Liver (tissue), 3 donors: ENCODE measurements around the gene ATP8B3.
"Not testable (repeated sequence)": the region's sequence is repeated elsewhere in the genome, so short reads cannot be mapped to it uniquely, and the experiment has no call there.

ENCODE experiments used
- ATF3 ChIP-seq: IDR thresholded peaks from 2 replicates; pipeline ENCODE4 v1.6.1; 2016; ENCODE audit warnings: antibody characterized with exemption
- CTCF ChIP-seq: fragments of 150-350 bp; IDR thresholded peaks from 2 replicates; pipeline ENCODE4 v1.5.1; 2017; ENCODE audit warnings: improper control_type of control experiment, low read depth, low read length; ENCODE audit not compliant: missing input control
- GABPA ChIP-seq, 2 donors: IDR thresholded peaks in 1 of 2; conservative IDR thresholded peaks in 1 of 2; 2 replicates each; pipeline ENCODE4 v1.6.1; 2016; ENCODE audit warnings: antibody characterized with exemption in 2 of 2, mild to moderate bottlenecking in 1 of 2, moderate library complexity in 1 of 2
- HNF4A ChIP-seq, 2 donors: conservative IDR thresholded peaks; 2 replicates each; pipeline ENCODE4 v1.6.1; 2016; ENCODE audit warnings: antibody characterized with exemption in 2 of 2, mild to moderate bottlenecking in 2 of 2
- HNF4G ChIP-seq: IDR thresholded peaks from 2 replicates; pipeline ENCODE4 v1.6.1; 2016; ENCODE audit warnings: antibody characterized with exemption
- JUND ChIP-seq, 2 donors: IDR thresholded peaks; 2 replicates each; pipeline ENCODE4 v1.6.1; 2016; ENCODE audit warnings: antibody characterized with exemption in 2 of 2
- MAX ChIP-seq: IDR thresholded peaks from 2 replicates; pipeline ENCODE4 v1.6.1; 2016; ENCODE audit warnings: antibody characterized with exemption
- RAD21 ChIP-seq, 2 donors: IDR thresholded peaks; 2 replicates each; pipeline ENCODE4 v1.6.1; 2016; ENCODE audit warnings: antibody characterized with exemption in 2 of 2, mild to moderate bottlenecking in 2 of 2
- REST ChIP-seq: IDR thresholded peaks from 2 replicates; pipeline ENCODE4 v1.6.1; 2016; ENCODE audit warnings: antibody characterized with exemption, mild to moderate bottlenecking
- SP1 ChIP-seq: IDR thresholded peaks from 2 replicates; pipeline ENCODE4 v1.6.1; 2018; ENCODE audit warnings: antibody characterized with exemption, mild to moderate bottlenecking
- TAF1 ChIP-seq: conservative IDR thresholded peaks from 2 replicates; pipeline ENCODE4 v1.6.1; 2016; ENCODE audit warnings: antibody characterized with exemption, mild to moderate bottlenecking
- YY1 ChIP-seq: IDR thresholded peaks from 2 replicates; pipeline ENCODE4 v1.6.1; 2016; ENCODE audit warnings: antibody characterized with exemption, mild to moderate bottlenecking
- ZBTB33 ChIP-seq: IDR thresholded peaks from 2 replicates; pipeline ENCODE4 v1.6.1; 2016; ENCODE audit warnings: antibody characterized with exemption
- donor health status: healthy.
- donor health status: healthy.

GRCh38 chr19:1760786-1761527 is 51.1 kb downstream of the ATP8B3 start:
- TF ChIP-seq CTCF; HNF4A (conservative IDR thresholded peaks at IDR 0.05); MAX; JUND (IDR thresholded peaks at IDR 0.05); ATF3; YY1; TAF1; REST; GABPA (IDR thresholded peaks at IDR 0.05 in 1 of 2, conservative IDR thresholded peaks at IDR 0.05 in 1 of 2); SP1; HNF4G; RAD21 (IDR thresholded peaks at IDR 0.05); ZBTB33: not testable (repeated sequence)
